Natural killer cell (primary cell): ENCODE results near the gene NPW. TPM values are rescaled to one million over a fixed set of nuclear protein-coding genes. Genes with fewer than 3 reads are reported as not detected.

Experiments
- ATAC-seq, 3 donors: fragments of 150-1000 bp in 2 of 3; fragments of 200-7000 bp in 1 of 3; cut with Tn5 transposase; 1 replicate in 1 of 3; 2 replicates in 2 of 3; pipeline ENCODE4 v1.10.0; 2021; ENCODE audit warnings: mild to moderate bottlenecking in 2 of 3, moderate library complexity in 2 of 3
- DNase-seq, 2 donors: peaks; one replicate each; pipeline versions ENCODE4 v3.0.0 to v3.0.0-alpha.2; 2013 to 2021; ENCODE audit warnings: mixed read lengths in 1 of 2
- H3K27ac ChIP-seq: one replicate; pipeline ENCODE4 v1.5.1; 2013; ENCODE audit warnings: mild to moderate bottlenecking, low read length
- H3K27me3 ChIP-seq: one replicate; pipeline ENCODE4 v1.6.1; 2013; ENCODE audit warnings: low read length; ENCODE audit not compliant: control insufficient read depth, insufficient read depth
- H3K36me3 ChIP-seq: one replicate; pipeline ENCODE4 v1.6.1; 2013; ENCODE audit warnings: low read length; ENCODE audit not compliant: control insufficient read depth, insufficient read depth
- H3K4me1 ChIP-seq: one replicate; pipeline ENCODE4 v1.6.1; 2013; ENCODE audit warnings: low read length; ENCODE audit not compliant: control insufficient read depth, insufficient read depth
- H3K4me3 ChIP-seq: one replicate; pipeline ENCODE4 v1.5.1; 2013; ENCODE audit warnings: low read length
- H3K9me3 ChIP-seq: one replicate; pipeline ENCODE4 v1.6.1; 2013; ENCODE audit warnings: low read length; ENCODE audit not compliant: control insufficient read depth, insufficient read depth
- H3K27ac Mint-ChIP-seq, 2 donors: one replicate each; pipeline ENCODE4 v1.8.0; 2022; ENCODE audit warnings: mild to moderate bottlenecking in 2 of 2, mixed read lengths in 2 of 2, moderate library complexity in 1 of 2
- H3K27me3 Mint-ChIP-seq, 2 donors: one replicate each; pipeline ENCODE4 v1.8.0; 2022; ENCODE audit warnings: low read depth in 2 of 2, mixed read lengths in 2 of 2
- H3K36me3 Mint-ChIP-seq: one replicate; pipeline ENCODE4 v1.8.0; 2022; ENCODE audit warnings: mixed read lengths
- H3K4me1 Mint-ChIP-seq, 2 donors: one replicate each; pipeline ENCODE4 v1.8.0; 2022; ENCODE audit warnings: mixed read lengths in 2 of 2
- H3K4me3 Mint-ChIP-seq: one replicate; pipeline ENCODE4 v1.8.0; 2022; ENCODE audit warnings: mild to moderate bottlenecking, moderate library complexity, mixed read lengths
- H3K9me3 Mint-ChIP-seq, 2 donors: one replicate each; pipeline ENCODE4 v1.8.0; 2022; ENCODE audit warnings: mixed read lengths in 2 of 2
- WGBS: methylation state at CpG from one replicate; pipeline ENCODE4 v1.1.7; 2013; ENCODE audit warnings: missing lambda C conversion rate; ENCODE audit not compliant: insufficient coverage; 5-methylcytosine and 5-hydroxymethylcytosine counted together
- intact Hi-C: fragments of 100-400 bp; cut with micrococcal nuclease; formaldehyde crosslinking; loops from one replicate; pipeline ENCODE4 v1.14.2; 2022
- total RNA-seq, 4 donors: library from RNA; stranded (reverse); fragments of 120-200 nt in 1 of 4; gene quantifications; one replicate each; pipeline versions ENCODE4 v1.2.3 to v1.2.4, GENCODE V29; 2013 to 2022
- TF ChIP-seq, protein P1 (sequence below): fragments of 200-600 bp; IDR thresholded peaks from one replicate; pipeline ENCODE4 v1.8.0; 2022; ENCODE audit warnings: antibody characterized with exemption

The NPW gene
- total RNA-seq, 3 donors from 2014 or later (not counting 1 experiment from before 2014, with no cell fraction given), result 0.80 TPM; not detected in 2

GRCh38 chr16:2007081-2007836, 12.3 kb upstream of the NPW start:
- intact Hi-C loops, result loop anchor here (10.0 kb wide), 2 partner anchors 478 to 658 kb away; no protein-coding TSS in a partner anchor
- ATAC-seq, result no peak
- Mint-ChIP-seq H3K36me3 (no peaks in the 10 kb centered on the region), H3K4me1 (peaks cover 28 to 54% of the 10 kb centered on the region in 2 donors), H3K9me3 (no peaks in the 10 kb centered on the region), H3K27ac (peak overlapping the region; percentile 76 to 94), H3K4me3 (peak overlapping the region; percentile 76), H3K27me3 (no peaks in the 10 kb centered on the region)
- WGBS, result 78% methylated on average over 16 of the region's 16 CpGs
- Histone ChIP-seq H3K27ac (no peak overlapping the region), H3K36me3 (peaks cover 13% of the 10 kb centered on the region), H3K27me3 (no peaks in the 10 kb centered on the region), H3K4me3 (no peak overlapping the region), H3K9me3 (no peaks in the 10 kb centered on the region), H3K4me1 (peaks cover 64% of the 10 kb centered on the region)
- DNase-seq, result no peak
- TF ChIP-seq, protein P1, sequence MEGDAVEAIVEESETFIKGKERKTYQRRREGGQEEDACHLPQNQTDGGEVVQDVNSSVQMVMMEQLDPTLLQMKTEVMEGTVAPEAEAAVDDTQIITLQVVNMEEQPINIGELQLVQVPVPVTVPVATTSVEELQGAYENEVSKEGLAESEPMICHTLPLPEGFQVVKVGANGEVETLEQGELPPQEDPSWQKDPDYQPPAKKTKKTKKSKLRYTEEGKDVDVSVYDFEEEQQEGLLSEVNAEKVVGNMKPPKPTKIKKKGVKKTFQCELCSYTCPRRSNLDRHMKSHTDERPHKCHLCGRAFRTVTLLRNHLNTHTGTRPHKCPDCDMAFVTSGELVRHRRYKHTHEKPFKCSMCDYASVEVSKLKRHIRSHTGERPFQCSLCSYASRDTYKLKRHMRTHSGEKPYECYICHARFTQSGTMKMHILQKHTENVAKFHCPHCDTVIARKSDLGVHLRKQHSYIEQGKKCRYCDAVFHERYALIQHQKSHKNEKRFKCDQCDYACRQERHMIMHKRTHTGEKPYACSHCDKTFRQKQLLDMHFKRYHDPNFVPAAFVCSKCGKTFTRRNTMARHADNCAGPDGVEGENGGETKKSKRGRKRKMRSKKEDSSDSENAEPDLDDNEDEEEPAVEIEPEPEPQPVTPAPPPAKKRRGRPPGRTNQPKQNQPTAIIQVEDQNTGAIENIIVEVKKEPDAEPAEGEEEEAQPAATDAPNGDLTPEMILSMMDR, result no peak

- 11% methylated on average over 15 of the region's 15 CpGs for WGBS
- H3K27ac Mint-ChIP-seq, result peak overlapping the region; percentile 76 to 94
- peaks cover 28 to 54% of the 10 kb centered on the region in 2 donors for H3K4me1 Mint-ChIP-seq
- Histone ChIP-seq H3K27ac (peak overlapping the region; percentile 58), H3K4me3 (peak overlapping the region; percentile 32), H3K36me3 (peaks cover 5% of the 10 kb centered on the region), H3K9me3 (no peaks in the 10 kb centered on the region), H3K4me1 (peaks cover 64% of the 10 kb centered on the region), H3K27me3 (no peaks in the 10 kb centered on the region)
- H3K27me3 Mint-ChIP-seq, result no peaks in the 10 kb centered on the region
- peak overlapping the region; percentile 76 for H3K4me3 Mint-ChIP-seq
- intact Hi-C loops, result loop anchor here (10.0 kb wide), 2 partner anchors 477 to 657 kb away; no protein-coding TSS in a partner anchor
- DNase-seq, result peak in 1 of 2 donors; percentile 46
- ATAC-seq, result no peak
- H3K9me3 Mint-ChIP-seq, result no peaks in the 10 kb centered on the region
- TF ChIP-seq, protein P1, result no peak
- H3K36me3 Mint-ChIP-seq, result no peaks in the 10 kb centered on the region
These were observed 11.5 kb upstream of the NPW start for GRCh38 chr16:2008009-2008526.

DNA sequence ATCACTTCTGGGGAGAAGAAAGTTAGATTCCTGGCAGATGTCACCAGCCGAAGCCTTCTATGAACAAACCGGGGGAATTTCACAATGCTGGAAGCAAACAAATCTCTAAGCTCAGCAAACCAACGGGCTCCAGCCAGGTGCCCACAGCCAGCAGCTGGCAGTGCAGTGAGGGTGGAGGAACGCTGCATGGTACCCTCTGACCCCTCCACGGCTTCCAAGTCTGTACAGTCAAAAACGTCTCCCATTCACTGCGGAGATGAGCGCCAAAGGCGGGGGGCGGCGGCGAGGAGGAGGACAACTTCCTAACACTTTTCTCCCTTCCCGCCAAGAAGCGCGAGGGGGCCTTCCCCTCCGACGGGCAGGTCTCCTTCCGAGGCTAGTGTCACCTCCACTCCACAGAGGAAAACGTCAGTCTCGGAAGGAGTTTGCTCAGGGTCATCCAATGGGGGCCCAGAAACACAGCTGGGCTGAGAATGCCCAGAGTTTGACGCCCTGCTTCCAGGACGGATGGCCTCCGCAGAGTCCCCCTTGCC, 10.9 kb upstream of the NPW start:
- Mint-ChIP-seq H3K4me1 (peaks cover 28 to 54% of the 10 kb centered on the region in 2 donors), H3K27me3 (no peaks in the 10 kb centered on the region), H3K27ac (peak overlapping the region; percentile 76 to 94), H3K9me3 (no peaks in the 10 kb centered on the region), H3K36me3 (no peaks in the 10 kb centered on the region), H3K4me3 (peak overlapping the region; percentile 76)
- Histone ChIP-seq H3K4me1 (peaks cover 61% of the 10 kb centered on the region), H3K9me3 (no peaks in the 10 kb centered on the region), H3K27me3 (no peaks in the 10 kb centered on the region), H3K4me3 (peak overlapping the region; percentile 32), H3K36me3 (no peaks in the 10 kb centered on the region), H3K27ac (peak overlapping the region; percentile 58)
- TF ChIP-seq, protein P1, result no peak
- peak in 1 of 2 donors; percentile 49 for DNase-seq
- ATAC-seq, result no peak
- intact Hi-C loops, result loop anchor here (10.0 kb wide), 2 partner anchors 476 to 656 kb away; no protein-coding TSS in a partner anchor
- WGBS, result 3% methylated on average over 23 of the region's 23 CpGs
